HG02798 (cell line): Measurements from ENCODE around the gene KLHL34.

Source experiments
- ATAC-seq: cut with Tn5 transposase; IDR thresholded peaks from one replicate; pipeline ENCODE4 v1.9.1; 2021; ENCODE audit warnings: mild to moderate bottlenecking; ENCODE audit not compliant: unreplicated experiment, poor library complexity

The KLHL34 gene, protein sequence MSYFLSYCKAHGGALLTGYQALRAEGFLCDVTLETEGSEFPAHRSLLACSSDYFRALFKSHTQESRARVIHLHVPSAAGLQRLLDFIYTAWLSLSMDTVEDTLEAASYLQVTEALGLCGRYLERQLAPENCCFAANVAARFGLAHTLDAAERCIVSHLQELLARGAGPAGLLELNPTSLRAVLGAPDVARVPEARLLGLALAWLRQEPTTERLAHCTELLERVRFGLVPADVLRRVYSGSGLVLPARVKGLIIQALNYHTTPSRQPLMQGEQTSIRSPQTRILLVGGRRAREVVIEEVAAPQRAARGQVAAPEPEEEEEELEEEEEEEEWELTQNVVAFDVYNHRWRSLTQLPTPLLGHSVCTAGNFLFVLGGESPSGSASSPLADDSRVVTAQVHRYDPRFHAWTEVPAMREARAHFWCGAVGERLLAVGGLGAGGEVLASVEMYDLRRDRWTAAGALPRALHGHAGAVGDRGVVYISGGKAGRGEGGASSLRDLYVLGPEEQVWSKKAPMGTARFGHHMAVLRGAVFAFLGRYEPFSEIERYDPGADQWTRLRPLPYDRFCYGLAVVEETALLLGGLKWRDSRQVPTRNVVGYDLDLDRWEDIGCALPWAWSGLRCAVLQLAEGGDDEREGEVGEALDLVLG

GRCh38 chrX:21658152-21658737, at the start of gene KLHL34:
Gene KLHL34, minus strand, starts transcription at chrX:21658330. Its CDS starts 542 bp downstream, at chrX:21657788.
- ATAC-seq = peak; percentile 49

DNA sequence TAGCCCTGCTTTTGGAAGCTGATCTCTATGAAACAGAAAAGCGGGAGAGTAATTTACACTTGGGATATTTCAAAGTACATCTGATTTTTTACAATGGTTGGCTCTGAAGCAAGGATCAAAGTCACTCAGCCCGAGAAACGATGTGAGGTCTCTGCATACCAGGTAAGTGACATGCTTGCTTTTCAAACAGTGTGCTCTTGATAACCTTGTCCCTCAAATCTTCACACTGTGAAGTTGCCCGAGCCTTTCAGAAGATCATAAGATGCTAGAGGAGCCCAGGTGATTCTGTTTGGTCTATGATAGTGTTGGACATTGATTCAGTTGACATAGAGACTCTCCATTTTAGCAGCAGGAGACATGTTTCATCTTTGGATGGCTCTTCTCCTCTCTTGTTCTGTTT, 47.1 kb upstream of the KLHL34 start:
- ATAC-seq = no peak

GRCh38 chrX:21702725-21703124, 44.6 kb upstream of the KLHL34 start:
- ATAC-seq = no peak

- no peak for ATAC-seq
These were observed 42.8 kb upstream of the KLHL34 start for GRCh38 chrX:21700967-21701366.

- no peak for ATAC-seq
These were observed 42.1 kb upstream of the KLHL34 start for GRCh38 chrX:21700275-21700674.

- no peak for ATAC-seq
These were observed 41.0 kb upstream of the KLHL34 start for GRCh38 chrX:21699136-21699535.

- no peak for ATAC-seq
These were observed 40.1 kb upstream of the KLHL34 start for GRCh38 chrX:21698272-21698671.

DNA sequence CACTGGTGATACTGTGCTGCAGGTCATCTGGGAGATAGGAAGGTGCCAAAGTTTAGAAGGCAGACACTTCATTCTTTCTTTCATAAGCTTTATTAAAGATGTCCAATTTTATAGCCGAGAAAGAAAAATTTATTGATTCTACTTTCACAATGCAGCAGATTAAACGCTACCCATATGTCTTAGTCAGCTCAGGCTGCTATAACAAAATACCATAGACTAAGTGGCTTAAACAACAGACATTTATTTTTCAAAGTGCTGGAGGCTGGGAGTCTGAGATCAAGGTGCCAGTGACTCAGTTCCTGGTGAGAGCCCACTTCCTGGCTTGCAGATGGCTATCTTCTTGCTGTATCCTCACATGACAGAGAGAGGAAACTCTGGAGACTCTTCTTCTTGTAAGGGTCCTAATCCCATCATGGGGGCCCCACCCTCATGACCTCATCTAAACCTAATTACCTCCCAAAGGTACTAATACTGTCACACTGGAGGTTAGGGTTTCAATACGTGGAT, 33.4 kb upstream of the KLHL34 start:
- no peak for ATAC-seq

GRCh38 chrX:21683941-21684340, 25.8 kb upstream of the KLHL34 start:
- ATAC-seq = no peak

DNA sequence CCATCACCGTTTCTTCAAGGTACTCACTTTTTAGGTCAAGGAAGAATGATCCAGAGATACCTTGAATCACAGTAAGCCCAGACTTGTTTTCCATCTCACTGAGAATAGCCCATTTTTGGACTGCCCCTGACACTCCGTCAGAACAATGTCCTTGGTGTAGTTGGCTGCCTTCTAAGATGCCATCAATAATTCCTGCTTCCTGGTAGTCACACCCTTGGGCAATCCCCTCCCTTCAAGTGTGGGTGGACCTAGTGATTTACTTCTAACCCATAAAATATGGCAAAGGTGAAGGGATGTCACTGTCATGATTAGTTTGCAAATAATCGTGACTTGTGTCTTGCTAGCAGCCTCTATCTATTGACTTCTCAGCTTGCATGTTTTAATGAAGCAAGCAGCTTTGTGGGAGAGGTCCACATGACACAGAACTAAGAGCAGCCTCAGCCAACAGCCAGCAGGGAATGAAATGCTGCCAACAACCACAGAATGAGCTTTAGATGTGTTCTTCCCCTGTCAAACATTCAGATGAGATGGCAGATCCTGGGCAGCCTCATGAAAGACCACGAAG, 20.0 kb upstream of the KLHL34 start:
- no peak for ATAC-seq

- ATAC-seq = no peak
These were observed 17.8 kb upstream of the KLHL34 start for GRCh38 chrX:21675931-21676330.

DNA sequence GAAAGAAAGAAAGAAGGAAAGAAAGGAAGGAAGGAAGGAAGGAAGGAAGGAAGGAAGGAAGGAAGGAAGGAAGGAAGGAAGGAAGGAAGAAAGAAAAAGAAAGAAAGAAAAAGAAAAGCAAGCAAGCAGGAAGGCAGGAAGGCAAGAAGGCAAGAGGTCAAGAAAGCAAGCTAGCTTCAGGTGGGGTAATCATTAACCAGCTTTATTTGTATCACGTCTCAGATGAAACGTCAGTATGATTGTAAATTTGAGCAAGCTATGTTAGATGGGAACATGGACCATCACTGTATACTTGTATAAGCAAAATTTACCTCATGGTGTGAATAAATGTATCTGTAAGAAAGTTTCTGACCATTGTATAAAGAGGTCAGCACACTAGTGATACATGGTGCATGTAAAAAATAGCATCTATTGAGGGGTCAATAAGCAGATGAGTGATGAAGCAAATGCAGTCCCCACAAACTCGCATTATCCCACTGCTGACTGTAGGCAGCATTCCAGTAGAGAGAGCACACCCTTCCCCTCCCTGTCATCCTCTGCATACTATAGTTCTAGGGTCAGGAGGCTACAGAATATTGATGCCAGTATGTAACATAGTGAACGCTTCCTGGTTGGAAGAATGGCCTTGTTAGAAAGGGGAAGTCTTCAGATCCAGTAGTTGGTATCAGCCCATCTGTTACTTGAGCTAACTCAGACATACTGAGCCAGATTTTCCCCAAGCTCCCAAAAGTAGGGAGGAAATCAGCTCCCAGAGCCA, 16.5 kb upstream of the KLHL34 start:
- no peak for ATAC-seq

GRCh38 chrX:21666679-21667078, 8.5 kb upstream of the KLHL34 start:
- no peak for ATAC-seq

DNA sequence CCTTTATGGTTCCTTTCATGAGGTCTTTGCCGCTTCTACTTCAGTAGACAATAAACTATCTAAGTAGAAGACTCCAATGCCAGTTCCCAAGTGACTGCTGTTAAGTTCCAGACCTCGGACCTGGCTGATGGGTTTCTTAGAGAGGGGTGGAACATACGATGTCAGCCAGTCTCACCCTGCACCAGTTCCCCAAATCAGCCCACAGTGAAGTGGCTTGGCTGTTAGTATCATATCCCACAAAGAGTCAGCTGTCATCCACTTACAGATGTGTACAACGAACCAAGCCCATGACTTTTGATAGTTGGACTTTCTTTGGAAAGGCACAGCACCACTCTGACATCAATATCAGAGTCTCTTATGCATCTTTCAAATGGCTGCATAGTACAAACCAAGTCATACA, 8.1 kb upstream of the KLHL34 start:
- ATAC-seq = no peak

DNA sequence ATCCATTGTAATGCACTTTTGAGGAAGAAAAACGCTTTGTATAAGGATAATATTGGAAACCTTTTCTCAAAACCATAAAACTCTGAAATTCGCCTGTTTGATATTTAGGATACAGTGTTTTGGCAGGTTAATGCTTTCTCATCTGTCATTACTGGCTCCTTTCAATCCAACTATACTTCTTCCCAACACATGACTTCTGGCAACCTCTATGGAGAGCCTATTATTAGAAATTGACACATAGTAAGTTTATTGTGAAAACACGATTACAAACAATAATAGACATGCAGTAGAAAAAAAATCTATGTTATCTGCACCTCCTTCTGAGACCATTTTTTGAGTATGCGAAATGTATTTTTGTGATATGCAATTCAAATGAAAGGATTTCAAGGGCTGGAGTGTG, 4.6 kb upstream of the KLHL34 start:
- ATAC-seq = no peak

DNA sequence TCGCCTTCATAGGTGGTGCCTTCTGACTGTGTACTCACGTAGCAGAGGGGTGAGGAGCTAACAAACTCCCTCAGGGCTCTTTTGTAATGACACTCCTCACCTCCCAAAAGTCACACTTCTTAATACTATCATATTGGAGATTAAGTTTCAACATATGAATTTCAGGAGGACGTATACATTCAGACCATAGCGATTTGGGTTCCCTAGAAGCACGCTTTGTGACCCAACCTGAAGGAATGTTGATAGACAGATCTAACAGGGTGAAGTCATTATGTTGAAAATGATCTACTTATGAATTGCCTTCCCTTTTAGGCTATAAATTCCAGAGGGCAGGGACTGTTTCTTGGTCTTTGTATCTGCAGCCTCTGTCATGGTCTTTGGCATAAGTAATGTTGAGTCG, 3.2 kb upstream of the KLHL34 start:
- ATAC-seq = no peak

GRCh38 chrX:21660156-21660555, 2.0 kb upstream of the KLHL34 start:
- no peak for ATAC-seq

DNA sequence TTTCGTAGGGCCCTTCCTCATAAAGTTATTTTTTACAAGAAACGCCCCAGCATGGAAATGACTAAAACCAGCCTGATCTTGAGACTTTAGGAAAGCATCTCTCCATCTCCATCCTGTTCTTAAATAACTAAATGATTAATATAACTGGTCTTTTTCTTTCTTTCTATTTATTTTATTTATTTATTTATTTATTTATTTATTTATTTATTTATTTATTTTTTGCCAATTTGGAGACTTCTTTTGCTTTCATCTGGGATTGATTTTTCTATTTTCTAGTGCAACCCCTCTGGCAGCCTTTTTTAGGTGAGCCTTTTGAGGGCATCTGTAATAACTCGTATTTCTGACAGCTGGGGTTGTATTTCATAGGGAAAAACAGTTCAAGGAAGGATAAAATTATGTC, 1.2 kb upstream of the KLHL34 start:
- ATAC-seq = no peak

GRCh38 chrX:21658746-21659145, 616 bp upstream of the KLHL34 start:
- peak; percentile 47 for ATAC-seq
